GM12891 (cell line): ENCODE data around the gene GSTM2.

Experiments
- PAX5 ChIP-seq: IDR thresholded peaks from 2 replicates; pipeline ENCODE4 v1.6.1; 2011; ENCODE audit warnings: low read length, moderate library complexity, mild to moderate bottlenecking; ENCODE audit not compliant: insufficient read depth, severe bottlenecking
- POLR2A ChIP-seq: IDR thresholded peaks from 2 replicates; pipeline ENCODE4 v1.6.1; 2011; ENCODE audit warnings: low read depth, low read length, control low read depth
- POLR2AphosphoS5 ChIP-seq: IDR thresholded peaks from 2 replicates; pipeline ENCODE4 v1.6.1; 2011; ENCODE audit warnings: low read depth, low read length, control low read depth
- POU2F2 ChIP-seq: IDR thresholded peaks from 2 replicates; pipeline ENCODE4 v1.6.1; 2011; ENCODE audit warnings: low read depth, mild to moderate bottlenecking, control low read depth, low read length, moderate library complexity
- SPI1 ChIP-seq: IDR thresholded peaks from 2 replicates; pipeline ENCODE4 v1.6.1; 2011; ENCODE audit warnings: low read depth, low read length, control low read depth
- TAF1 ChIP-seq: IDR thresholded peaks from 2 replicates; pipeline ENCODE4 v1.6.1; 2011; ENCODE audit warnings: low read depth, low read length, control low read depth

- TF ChIP-seq POLR2A (no peak), TAF1 (no peak), POLR2AphosphoS5 (no peak), SPI1 (no peak), POU2F2 (no peak), PAX5 (no peak)
These were observed 47.0 kb downstream of the GSTM2 start for GRCh38 chr1:109714661-109715372.
